ENCODE results near the gene EVI2B.
"Not testable (repeated sequence)": the region's sequence is repeated elsewhere in the genome, so short reads cannot be mapped to it uniquely, and the experiment has no call there.

Gene EVI2B

GRCh38 chr17:31269036-31269577 is 44.7 kb downstream of the EVI2B start:
- no peak for DNase-seq

GRCh38 chr17:31266042-31266441 is 47.8 kb downstream of the EVI2B start:
- DNase-seq = no peak

DNA sequence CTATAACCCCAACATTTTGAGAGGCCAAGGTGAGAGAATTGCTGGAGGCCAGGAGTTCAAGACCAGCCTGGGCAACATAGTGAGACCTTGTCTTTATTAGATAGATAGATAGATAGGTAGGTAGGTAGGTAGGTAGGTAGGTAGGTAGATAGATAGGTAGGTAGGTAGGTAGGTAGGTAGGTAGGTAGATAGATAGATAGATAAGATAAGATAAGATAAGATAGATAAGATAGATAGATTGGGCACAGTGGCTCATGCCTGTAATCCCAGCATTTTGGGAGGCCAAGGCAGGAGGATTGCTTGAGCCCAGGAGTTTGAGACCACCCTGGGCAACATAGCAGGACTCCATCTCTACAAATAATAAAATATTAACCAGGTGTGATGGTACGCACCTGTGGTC is 50.9 kb downstream of the EVI2B start:
- DNase-seq = not testable (repeated sequence)

GRCh38 chr17:31261601-31262000 is 52.3 kb downstream of the EVI2B start:
- DNase-seq = no peak

- DNase-seq = no peak
These were observed 53.7 kb downstream of the EVI2B start for GRCh38 chr17:31260151-31260550.

DNA sequence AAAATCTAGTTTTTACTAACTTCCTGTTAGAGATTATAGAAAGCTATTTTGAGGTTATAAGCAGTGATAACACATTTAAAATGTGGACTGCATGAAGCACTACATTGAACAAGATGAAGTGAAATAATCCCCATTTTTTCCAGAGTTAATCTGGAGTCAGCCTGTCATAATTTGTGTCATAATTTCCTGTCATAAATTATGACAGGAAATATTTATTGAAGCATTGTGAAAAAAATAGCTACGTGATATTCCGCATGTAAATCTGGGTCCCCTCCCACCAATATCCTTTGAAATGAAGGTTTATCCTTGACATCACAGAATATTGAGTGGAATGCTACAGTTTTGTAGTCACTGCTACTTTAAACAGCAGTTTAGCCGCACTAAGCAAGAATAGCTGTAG is 56.9 kb downstream of the EVI2B start:
- DNase-seq = no peak

DNA sequence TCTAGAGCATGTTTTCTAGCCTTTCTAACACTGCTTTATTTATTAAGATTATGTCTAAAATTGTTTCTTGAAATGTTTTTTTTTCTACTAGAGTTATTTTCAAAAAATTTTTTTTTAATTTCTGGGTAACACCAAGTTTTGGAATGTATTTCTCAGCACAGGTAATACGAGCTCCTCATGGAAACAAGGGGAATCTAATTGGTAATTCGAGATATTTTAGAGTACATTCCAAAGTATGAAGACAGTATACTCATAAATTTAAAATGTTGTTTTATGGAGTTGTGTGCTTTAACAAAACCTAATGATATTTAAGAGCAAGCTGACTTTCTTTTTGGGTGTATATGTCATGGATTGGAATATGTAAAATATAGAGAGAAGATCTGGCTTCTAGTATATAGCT is 59.2 kb downstream of the EVI2B start:
- no peak for DNase-seq

Measured in NCI-H2029 treated with DMSO at 0.1 percent for 48 hours (cell line).